ENCODE data around the gene FBXO31. TPM values are rescaled to one million over a fixed set of nuclear protein-coding genes. Genes with fewer than 3 reads are reported as not detected.

FBXO31 gene
- total RNA-seq, 1 donor from 2014 or later, result 37.1 TPM

DNA sequence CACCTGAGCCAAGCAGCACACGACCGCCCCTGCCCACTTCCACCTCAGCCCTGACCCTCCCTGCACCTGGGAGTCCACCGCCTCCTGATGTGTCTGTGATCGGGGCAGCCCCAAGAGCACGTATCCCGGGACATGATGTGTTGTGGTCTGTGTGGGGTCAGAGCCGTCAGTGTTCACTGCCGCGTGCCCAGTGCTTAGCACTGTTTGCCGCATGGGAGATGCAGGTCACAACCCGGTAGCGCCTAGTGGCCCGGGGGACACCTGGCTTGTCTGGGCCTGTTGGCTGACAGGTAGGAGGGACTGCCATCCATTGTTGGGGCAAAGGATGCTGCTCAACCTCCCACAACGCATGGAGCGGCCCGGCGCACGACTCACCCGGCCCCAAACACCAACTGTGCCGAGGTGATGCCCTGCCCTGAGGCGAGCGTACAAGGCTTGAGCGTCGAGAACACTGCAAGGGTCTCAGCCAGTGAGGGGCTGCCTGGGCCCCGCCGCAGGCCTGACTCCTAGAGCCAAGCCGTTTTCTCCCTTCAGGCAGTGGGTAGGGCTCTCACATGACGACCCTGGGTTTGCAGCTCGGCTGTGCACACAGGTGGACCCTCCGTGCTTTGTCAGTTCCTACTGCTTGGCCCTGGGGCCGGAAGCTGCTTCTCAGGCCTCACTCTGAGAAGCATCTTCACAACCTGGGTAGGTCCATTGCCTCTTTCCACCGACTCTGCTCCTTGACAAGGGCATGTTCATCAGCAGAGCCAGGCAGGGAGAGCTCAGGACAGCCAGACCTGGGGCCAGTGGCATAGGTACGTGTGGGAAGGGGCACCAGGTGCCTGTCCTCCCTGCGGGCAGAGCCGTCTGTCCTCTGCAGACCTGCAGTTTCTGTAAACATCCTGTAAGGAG is 60.5 kb downstream of the FBXO31 start:
- DNase-seq, result no peak
- intact Hi-C loops (cut with micrococcal nuclease), result no loop called here
- Mint-ChIP-seq H3K36me3 (ENCODE audit: low read depth) (peaks cover 3% of the 10 kb centered on the region), H3K9me3 (no peaks in the 10 kb centered on the region), H3K4me1 (peaks cover 15% of the 10 kb centered on the region), H3K4me3 (no peak overlapping the region), H3K27me3 (no peaks in the 10 kb centered on the region), H3K27ac (no peak overlapping the region)

- intact Hi-C loops (cut with micrococcal nuclease), result no loop called here
- Mint-ChIP-seq H3K27ac (no peak overlapping the region), H3K4me1 (peaks cover 15% of the 10 kb centered on the region), H3K27me3 (no peaks in the 10 kb centered on the region), H3K9me3 (no peaks in the 10 kb centered on the region), H3K4me3 (no peak overlapping the region), H3K36me3 (ENCODE audit: low read depth) (peaks cover 7% of the 10 kb centered on the region)
- no peak for DNase-seq
Observed at GRCh38 chr16:87322360-87322759, 61.2 kb downstream of the FBXO31 start.

DNA sequence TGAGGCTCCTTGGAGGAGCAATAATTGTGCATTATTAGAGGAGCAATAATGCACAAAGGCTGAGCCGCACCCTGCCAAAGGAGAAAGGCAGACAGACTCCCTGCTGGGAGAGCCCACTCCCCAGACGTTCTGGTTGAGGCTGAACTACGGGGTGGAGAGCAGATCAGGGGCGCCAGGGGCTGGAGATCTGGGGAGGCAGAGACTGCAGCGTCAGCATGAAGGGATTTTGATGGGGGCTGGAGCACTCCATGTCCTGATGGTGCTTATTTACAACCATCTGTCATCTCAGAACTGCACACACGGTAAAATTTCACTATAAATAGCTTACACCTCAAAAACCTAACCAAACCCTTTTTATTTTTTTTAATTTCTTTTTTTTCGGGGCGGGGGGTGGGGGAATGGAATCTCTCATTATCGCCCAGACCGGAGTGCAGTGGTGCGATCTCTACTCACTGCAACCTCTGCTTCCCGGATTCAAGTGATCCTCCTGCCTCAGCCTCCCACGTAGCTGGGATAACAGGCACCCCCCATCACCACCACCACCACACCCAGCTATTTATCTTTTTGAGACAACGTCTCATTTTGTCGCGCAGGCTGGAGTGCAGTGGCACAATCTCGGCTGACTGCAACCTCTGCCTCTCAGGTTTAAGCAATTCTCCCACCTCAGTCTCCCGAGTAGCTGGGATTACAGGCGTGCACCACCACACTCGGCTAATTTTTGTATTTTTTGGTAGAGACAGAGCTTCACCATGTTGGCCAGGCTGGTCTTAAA is 62.1 kb downstream of the FBXO31 start:
- no peak for DNase-seq
- H3K36me3 Mint-ChIP-seq (ENCODE audit: low read depth), result peaks cover 7% of the 10 kb centered on the region
- H3K4me1 Mint-ChIP-seq, result peaks cover 17% of the 10 kb centered on the region
- intact Hi-C loops (cut with micrococcal nuclease), result no loop called here
- H3K4me3 Mint-ChIP-seq, result no peak overlapping the region
- H3K9me3 Mint-ChIP-seq, result no peaks in the 10 kb centered on the region
- no peaks in the 10 kb centered on the region for H3K27me3 Mint-ChIP-seq
- H3K27ac Mint-ChIP-seq, result no peak overlapping the region

DNA sequence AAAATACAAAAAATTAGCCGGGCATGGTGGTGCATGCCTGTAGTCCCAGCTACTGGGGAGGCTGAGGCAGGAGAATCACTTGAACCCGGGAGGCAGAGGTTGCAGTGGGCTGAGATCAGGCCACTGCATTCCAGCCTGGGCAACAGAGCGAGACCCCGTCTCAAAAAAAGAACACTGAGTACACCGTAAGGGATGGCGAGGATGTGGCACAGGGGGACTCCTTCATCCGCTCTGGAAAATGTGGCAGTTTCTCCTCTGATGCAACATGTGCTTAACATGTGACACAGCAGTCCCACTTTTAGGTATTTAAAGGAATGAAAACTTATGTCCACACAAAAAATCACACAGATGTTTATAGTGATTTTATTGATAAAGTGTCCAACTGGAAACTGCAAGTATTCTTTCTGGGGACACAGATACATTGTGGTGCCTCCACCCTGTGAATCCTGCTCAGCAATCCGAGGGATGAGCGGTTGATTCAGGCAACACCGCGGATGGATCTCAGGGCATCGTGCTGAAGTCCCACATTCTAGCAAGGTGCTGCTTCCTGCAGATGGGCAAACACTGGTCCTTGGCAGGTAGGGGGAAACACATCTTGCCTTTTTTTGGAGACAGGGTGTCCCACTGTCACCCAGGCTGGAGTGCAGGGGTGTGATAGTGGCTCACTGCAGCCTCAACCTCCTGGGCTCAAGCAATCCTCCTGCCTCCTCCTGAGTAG is 62.9 kb downstream of the FBXO31 start:
- H3K27me3 Mint-ChIP-seq, result no peaks in the 10 kb centered on the region
- H3K4me1 Mint-ChIP-seq, result peaks cover 19% of the 10 kb centered on the region
- no peak overlapping the region for H3K4me3 Mint-ChIP-seq
- H3K27ac Mint-ChIP-seq, result no peak overlapping the region
- DNase-seq, result no peak
- peaks cover 7% of the 10 kb centered on the region for H3K36me3 Mint-ChIP-seq (ENCODE audit: low read depth)
- H3K9me3 Mint-ChIP-seq, result no peaks in the 10 kb centered on the region
- intact Hi-C loops (cut with micrococcal nuclease), result no loop called here

DNA sequence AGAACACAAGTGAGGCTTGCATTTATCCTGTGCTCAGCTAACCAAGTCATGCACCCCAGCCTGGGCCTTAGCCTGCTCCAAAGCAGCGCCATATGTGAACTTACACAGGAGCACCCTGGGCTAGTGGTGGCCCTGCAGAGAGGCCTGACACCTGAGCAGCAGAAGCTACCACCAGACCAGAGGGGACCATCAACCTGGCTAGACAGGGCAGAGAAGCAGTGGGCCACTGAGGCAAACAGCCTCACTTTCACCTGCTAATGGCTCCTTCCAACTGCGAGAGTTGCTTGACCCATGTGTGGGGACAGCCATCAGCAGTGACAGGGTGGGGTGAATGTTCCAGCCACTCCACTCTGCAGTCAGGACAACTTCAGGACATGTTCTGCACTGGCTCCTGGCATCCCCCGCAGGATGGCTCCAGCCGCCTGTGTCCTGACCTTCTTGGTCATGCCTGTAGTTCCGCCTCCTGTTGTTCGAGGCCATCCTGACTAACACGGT is 63.5 kb downstream of the FBXO31 start:
- no peaks in the 10 kb centered on the region for H3K27me3 Mint-ChIP-seq
- H3K9me3 Mint-ChIP-seq, result no peaks in the 10 kb centered on the region
- peaks cover 19% of the 10 kb centered on the region for H3K4me1 Mint-ChIP-seq
- no peak for DNase-seq
- intact Hi-C loops (cut with micrococcal nuclease), result loop anchor here (5.0 to 10.0 kb wide), 2 partner anchors 175 to 317 kb away; partner anchors contain the start of gene ZCCHC14
- peaks cover 7% of the 10 kb centered on the region for H3K36me3 Mint-ChIP-seq (ENCODE audit: low read depth)
- H3K4me3 Mint-ChIP-seq, result no peak overlapping the region
- H3K27ac Mint-ChIP-seq, result no peak overlapping the region

DNA sequence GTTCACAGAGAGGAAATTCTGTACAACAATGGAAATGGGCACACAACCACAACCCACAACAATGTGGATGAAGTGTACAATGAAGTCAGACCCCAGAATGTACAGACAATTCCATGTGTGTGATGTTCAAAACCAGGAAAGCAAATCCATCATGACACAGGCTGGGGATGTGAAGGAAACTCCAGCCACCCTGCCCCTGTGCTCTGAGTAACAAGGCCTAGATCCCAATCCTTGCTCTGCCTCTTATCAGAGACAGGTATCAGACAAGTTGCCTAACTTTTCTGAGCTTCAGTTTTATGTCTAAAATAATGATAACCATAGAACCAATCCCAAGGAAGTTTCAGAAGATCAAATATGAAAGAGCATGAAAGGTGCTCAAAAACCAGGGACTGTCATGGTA is 64.6 kb downstream of the FBXO31 start:
- H3K36me3 Mint-ChIP-seq (ENCODE audit: low read depth), result peaks cover 7% of the 10 kb centered on the region
- H3K27ac Mint-ChIP-seq, result no peak overlapping the region
- no peaks in the 10 kb centered on the region for H3K27me3 Mint-ChIP-seq
- no peak for DNase-seq
- intact Hi-C loops (cut with micrococcal nuclease), result loop anchor here (5.0 to 10.0 kb wide), 2 partner anchors 176 to 318 kb away; partner anchors contain the start of gene ZCCHC14
- no peaks in the 10 kb centered on the region for H3K9me3 Mint-ChIP-seq
- H3K4me1 Mint-ChIP-seq, result peaks cover 16% of the 10 kb centered on the region
- peak overlapping the region; percentile 93 for H3K4me3 Mint-ChIP-seq

- peaks cover 16% of the 10 kb centered on the region for H3K4me1 Mint-ChIP-seq
- no peaks in the 10 kb centered on the region for H3K27me3 Mint-ChIP-seq
- peak overlapping the region; percentile 93 for H3K4me3 Mint-ChIP-seq
- DNase-seq, result peak; percentile 83
- no peaks in the 10 kb centered on the region for H3K9me3 Mint-ChIP-seq
- peak overlapping the region; percentile 97 for H3K27ac Mint-ChIP-seq
- intact Hi-C loops (cut with micrococcal nuclease), result loop anchor here (1.0 to 10.0 kb wide), 6 partner anchors 15 to 319 kb away; partner anchors contain the start of genes FBXO31 and ZCCHC14
- peaks cover 7% of the 10 kb centered on the region for H3K36me3 Mint-ChIP-seq (ENCODE audit: low read depth)
Observed at GRCh38 chr16:87317750-87318644, 65.6 kb downstream of the FBXO31 start.

GRCh38 chr16:87316923-87317749 is 66.4 kb downstream of the FBXO31 start, which contains the start of gene C16orf95:
C16orf95 (minus strand) TSS chr16:87317392; CDS start chr16:87317242, 150 bp downstream.
- peak within 1 kb of the TSS; percentile 93 for H3K4me3 Mint-ChIP-seq

GRCh38 chr16:87316450-87316922 is 67.1 kb downstream of the FBXO31 start:
- Mint-ChIP-seq H3K27ac (peak overlapping the region; percentile 97), H3K4me1 (peaks cover 16% of the 10 kb centered on the region), H3K27me3 (no peaks in the 10 kb centered on the region), H3K36me3 (ENCODE audit: low read depth) (peaks cover 7% of the 10 kb centered on the region), H3K9me3 (no peaks in the 10 kb centered on the region), H3K4me3 (peak overlapping the region; percentile 93)
- DNase-seq, result no peak
- intact Hi-C loops (cut with micrococcal nuclease), result loop anchor here (2.0 to 10.0 kb wide), 3 partner anchors 14 to 321 kb away; partner anchors contain the start of gene ZCCHC14

More at GRCh38 chr16:87316923-87317749, 66.4 kb downstream of the FBXO31 start, which contains the start of gene C16orf95:
- Mint-ChIP-seq H3K27ac (peak within 1 kb of the TSS; percentile 97), H3K36me3 (ENCODE audit: low read depth) (peaks cover 7% of the 10 kb centered on the region), H3K9me3 (no peaks in the 10 kb centered on the region), H3K4me1 (peaks cover 16% of the 10 kb centered on the region), H3K27me3 (no peaks in the 10 kb centered on the region)
- DNase-seq, result peak; percentile 99
- intact Hi-C loops (cut with micrococcal nuclease), result loop anchor here (1.0 to 10.0 kb wide), 6 partner anchors 14 to 320 kb away; partner anchors contain the start of genes FBXO31 and ZCCHC14

DNA sequence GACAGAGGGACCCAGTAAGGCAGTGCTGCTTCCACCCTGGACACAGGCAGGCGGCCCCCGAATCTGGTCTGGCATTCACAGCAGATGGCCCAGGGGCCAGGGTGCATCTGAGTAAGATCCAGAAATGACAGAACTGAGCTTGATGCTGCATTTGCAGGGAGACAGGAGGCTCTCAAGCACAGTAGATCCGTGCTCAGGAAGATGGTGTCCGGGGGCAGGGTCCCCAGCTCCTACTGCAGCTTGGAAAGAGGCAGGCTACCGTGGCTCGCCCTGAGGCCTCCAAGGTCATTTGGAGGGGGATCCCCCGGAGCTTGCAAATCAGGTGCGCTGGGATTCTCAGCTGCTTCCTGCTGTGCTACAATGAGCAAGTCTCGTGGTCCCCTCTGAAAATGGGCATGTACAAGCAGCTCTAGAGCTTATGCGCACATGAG is 68.6 kb downstream of the FBXO31 start:
- no peak for DNase-seq
- Mint-ChIP-seq H3K27me3 (no peaks in the 10 kb centered on the region), H3K4me3 (no peak overlapping the region), H3K27ac (no peak overlapping the region), H3K4me1 (peaks cover 16% of the 10 kb centered on the region), H3K9me3 (no peaks in the 10 kb centered on the region), H3K36me3 (ENCODE audit: low read depth) (peaks cover 7% of the 10 kb centered on the region)
- intact Hi-C loops (cut with micrococcal nuclease), result loop anchor here (5.0 to 10.0 kb wide), 2 partner anchors 180 to 322 kb away; partner anchors contain the start of gene ZCCHC14

DNA sequence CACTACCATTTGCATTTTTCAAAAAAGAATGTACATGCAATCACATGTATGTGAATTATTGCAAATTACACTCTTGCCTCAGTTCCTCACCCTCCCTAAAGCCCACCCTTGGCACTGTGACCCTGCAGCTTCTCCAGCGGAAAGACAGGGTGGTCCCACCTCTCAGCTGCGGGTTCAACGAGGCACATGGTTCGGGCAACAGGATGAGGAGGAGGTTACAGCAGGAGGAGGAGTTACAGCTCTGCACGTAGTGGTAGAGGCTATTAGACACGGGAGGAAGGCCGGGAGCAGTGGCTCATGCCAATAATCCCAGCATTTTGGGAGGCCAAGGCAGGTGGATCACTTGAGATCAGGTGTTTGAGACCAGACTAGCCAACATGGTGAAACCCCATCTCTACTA is 71.6 kb downstream of the FBXO31 start:
- Mint-ChIP-seq H3K4me1 (peaks cover 14% of the 10 kb centered on the region), H3K4me3 (no peak overlapping the region), H3K27ac (no peak overlapping the region), H3K36me3 (ENCODE audit: low read depth) (peaks cover 6% of the 10 kb centered on the region), H3K27me3 (no peaks in the 10 kb centered on the region), H3K9me3 (no peaks in the 10 kb centered on the region)
- no peak for DNase-seq
- intact Hi-C loops (cut with micrococcal nuclease), result loop anchor here (10.0 kb wide), 1 partner anchor 183 kb away; the partner anchor contains the start of gene ZCCHC14

Data from activated CD4-positive, alpha-beta T cell treated with anti-CD3 and anti-CD28 coated beads, Interleukin-2, amount 10 ng/mL, durations not matched to agents 24 days and 14 days (primary cell).